Measurements from ENCODE around the gene R3HDM4.

GRCh38 chr19:934865-935479 lies 22.0 kb upstream of the R3HDM4 start:
- TF ChIP-seq EZH2 (IDR thresholded peaks at IDR 0.05; ENCODE audit: borderline replicate concordance, control insufficient read depth, low read depth, low read length) (no peak), RFX5 (IDR thresholded peaks at IDR 0.05; ENCODE audit: low read depth, low read length) (no peak), POLR2AphosphoS5 (IDR thresholded peaks at IDR 0.05; ENCODE audit: low read length) (no peak), CTCF (IDR thresholded peaks at IDR 0.05 in 2 of 3, conservative IDR thresholded peaks at IDR 0.05 in 1 of 3; ENCODE audit: control insufficient read depth in 2 of 3, extremely low read depth in 1 of 3, insufficient read depth in 1 of 3, low read depth in 3 of 3, low read length in 3 of 3) (no peak), MAX (IDR thresholded peaks at IDR 0.05; ENCODE audit: low read depth, low read length) (no peak), FOXK2 (IDR thresholded peaks at IDR 0.05) (no peak), REST (IDR thresholded peaks at IDR 0.05; ENCODE audit: low read depth, low read length) (no peak), CEBPB (IDR thresholded peaks at IDR 0.05; ENCODE audit: borderline replicate concordance in 1 of 2, low read depth in 2 of 2, low read length in 2 of 2) (no peak), SUZ12 (IDR thresholded peaks at IDR 0.05; ENCODE audit: unreplicated experiment) (no peak), NRF1 (conservative IDR thresholded peaks at IDR 0.05; ENCODE audit: low read depth, low read length) (no peak), ATF2 (IDR thresholded peaks at IDR 0.05; ENCODE audit: low read length) (no peak), TCF7 (IDR thresholded peaks at IDR 0.05; ENCODE audit: borderline replicate concordance) (no peak)

All from GM12878 (cell line).